Heart left ventricle (tissue), 13 donors: ENCODE measurements around the gene KIF1A.
"Not testable (repeated sequence)": the region's sequence is repeated elsewhere in the genome, so short reads cannot be mapped to it uniquely, and the experiment has no call there.

Source experiments
- POLR2A ChIP-seq, 2 donors: fragments of 450-650 bp; IDR thresholded peaks; one replicate each; pipeline ENCODE4 v1.6.1; 2017; ENCODE audit warnings: antibody characterized with exemption in 2 of 2, mild to moderate bottlenecking in 2 of 2, moderate library complexity in 2 of 2
- TF ChIP-seq, protein P1 (sequence below), 12 donors: fragments of 200-600 bp; sonication (generic) in 4 of 12; IDR thresholded peaks; one replicate each; pipeline versions ENCODE4 v1.5.0 to v1.8.0; 2018 to 2022; ENCODE audit warnings: antibody characterized with exemption in 12 of 12, mild to moderate bottlenecking in 5 of 12
- donor health status: ischemic (EF 13 %, LVEDD 7.1; RV severe dilation, severe dysfunction).
- donor health status: DM: no; HTN: yes; CAD: no.
- donor health status: DM: no; HTN: no; CAD: no.
- donor health status: ischemic (EF 25% LVEDD 6.9; RV normal size, moderate dysfunction).
- donor health status: ischemic (EF 25% LVEDD 5.7; RV mildly dilated, moderate dysfunction).
- donor health status: ischemic (EF 35%, LVEDD 5.7; RV mildly dilated, moderate dysfunction).
- donor health status: nonischemic (EF 11% LVEDD 7.7; RV severe dilation, severe dysfunction).
- donor health status: DM: yes; HTN: yes; CAD: no.
- donor health status: PGD.
- donor health status: ischemic (EF 29% LVEDD 5.4; RV normal size, mild dysfunction).
- donor health status: nonischemic (EF 23%, LVEDD 6.1; RV moderate dilation, normal function).

- TF ChIP-seq, protein P1, sequence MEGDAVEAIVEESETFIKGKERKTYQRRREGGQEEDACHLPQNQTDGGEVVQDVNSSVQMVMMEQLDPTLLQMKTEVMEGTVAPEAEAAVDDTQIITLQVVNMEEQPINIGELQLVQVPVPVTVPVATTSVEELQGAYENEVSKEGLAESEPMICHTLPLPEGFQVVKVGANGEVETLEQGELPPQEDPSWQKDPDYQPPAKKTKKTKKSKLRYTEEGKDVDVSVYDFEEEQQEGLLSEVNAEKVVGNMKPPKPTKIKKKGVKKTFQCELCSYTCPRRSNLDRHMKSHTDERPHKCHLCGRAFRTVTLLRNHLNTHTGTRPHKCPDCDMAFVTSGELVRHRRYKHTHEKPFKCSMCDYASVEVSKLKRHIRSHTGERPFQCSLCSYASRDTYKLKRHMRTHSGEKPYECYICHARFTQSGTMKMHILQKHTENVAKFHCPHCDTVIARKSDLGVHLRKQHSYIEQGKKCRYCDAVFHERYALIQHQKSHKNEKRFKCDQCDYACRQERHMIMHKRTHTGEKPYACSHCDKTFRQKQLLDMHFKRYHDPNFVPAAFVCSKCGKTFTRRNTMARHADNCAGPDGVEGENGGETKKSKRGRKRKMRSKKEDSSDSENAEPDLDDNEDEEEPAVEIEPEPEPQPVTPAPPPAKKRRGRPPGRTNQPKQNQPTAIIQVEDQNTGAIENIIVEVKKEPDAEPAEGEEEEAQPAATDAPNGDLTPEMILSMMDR (IDR thresholded peaks at IDR 0.05): not testable (repeated sequence)
- not testable (repeated sequence) for TF ChIP-seq POLR2A (IDR thresholded peaks at IDR 0.05)
These were observed 127.1 kb downstream of the KIF1A start for GRCh38 chr2:240692583-240693561.
